HEK293T (cell line): Measurements from ENCODE around the gene GLDN.

Source experiments
- FOXM1 ChIP-seq: fragments of 450-650 bp; IDR thresholded peaks from 2 replicates; pipeline ENCODE4 v1.6.1; 2017; ENCODE audit warnings: mild to moderate bottlenecking, borderline replicate concordance
- HDGF ChIP-seq: fragments of 450-650 bp; IDR thresholded peaks from 2 replicates; pipeline ENCODE4 v1.6.1; 2017; ENCODE audit warnings: antibody characterized with exemption, borderline replicate concordance
- SP1 ChIP-seq: fragments of 450-650 bp; IDR thresholded peaks from 2 replicates; pipeline ENCODE4 v1.6.1; 2017
- TARDBP ChIP-seq: fragments of 450-650 bp; IDR thresholded peaks from 2 replicates; pipeline ENCODE4 v1.6.1; 2016

DNA sequence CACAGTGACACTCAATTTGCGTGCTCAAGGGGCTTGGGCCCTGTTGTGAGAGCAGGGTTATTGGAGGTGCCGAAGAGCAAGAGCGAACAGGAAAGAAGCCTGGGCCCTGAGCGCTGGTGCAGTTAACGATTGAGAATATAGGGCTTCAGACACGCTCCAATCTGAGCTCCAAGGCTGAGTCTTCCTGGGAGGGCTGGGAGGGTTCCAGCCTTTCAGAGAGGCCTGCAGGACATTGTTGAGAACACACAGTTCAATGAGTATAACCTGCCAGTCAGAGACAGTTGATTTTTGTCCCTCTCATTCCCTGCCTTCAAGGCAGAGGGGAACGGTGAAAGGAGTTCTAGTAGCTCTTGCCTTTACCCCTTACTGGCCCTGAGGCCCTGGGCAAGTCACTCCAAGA lies 47.3 kb downstream of the GLDN start:
- TF ChIP-seq HDGF (no peak), SP1 (no peak), FOXM1 (no peak), TARDBP (no peak)
